NK-92 (cell line): ENCODE measurements around the gene LRRC36.
"Not testable (repeated sequence)": the region's sequence is repeated elsewhere in the genome, so short reads cannot be mapped to it uniquely, and the experiment has no call there.

Experiments
- DNase-seq: peaks from one replicate; lab custom pipeline; 2025; ENCODE audit not compliant: unreplicated experiment; lab: John Stamatoyannopoulos, UW

LRRC36 gene

DNA sequence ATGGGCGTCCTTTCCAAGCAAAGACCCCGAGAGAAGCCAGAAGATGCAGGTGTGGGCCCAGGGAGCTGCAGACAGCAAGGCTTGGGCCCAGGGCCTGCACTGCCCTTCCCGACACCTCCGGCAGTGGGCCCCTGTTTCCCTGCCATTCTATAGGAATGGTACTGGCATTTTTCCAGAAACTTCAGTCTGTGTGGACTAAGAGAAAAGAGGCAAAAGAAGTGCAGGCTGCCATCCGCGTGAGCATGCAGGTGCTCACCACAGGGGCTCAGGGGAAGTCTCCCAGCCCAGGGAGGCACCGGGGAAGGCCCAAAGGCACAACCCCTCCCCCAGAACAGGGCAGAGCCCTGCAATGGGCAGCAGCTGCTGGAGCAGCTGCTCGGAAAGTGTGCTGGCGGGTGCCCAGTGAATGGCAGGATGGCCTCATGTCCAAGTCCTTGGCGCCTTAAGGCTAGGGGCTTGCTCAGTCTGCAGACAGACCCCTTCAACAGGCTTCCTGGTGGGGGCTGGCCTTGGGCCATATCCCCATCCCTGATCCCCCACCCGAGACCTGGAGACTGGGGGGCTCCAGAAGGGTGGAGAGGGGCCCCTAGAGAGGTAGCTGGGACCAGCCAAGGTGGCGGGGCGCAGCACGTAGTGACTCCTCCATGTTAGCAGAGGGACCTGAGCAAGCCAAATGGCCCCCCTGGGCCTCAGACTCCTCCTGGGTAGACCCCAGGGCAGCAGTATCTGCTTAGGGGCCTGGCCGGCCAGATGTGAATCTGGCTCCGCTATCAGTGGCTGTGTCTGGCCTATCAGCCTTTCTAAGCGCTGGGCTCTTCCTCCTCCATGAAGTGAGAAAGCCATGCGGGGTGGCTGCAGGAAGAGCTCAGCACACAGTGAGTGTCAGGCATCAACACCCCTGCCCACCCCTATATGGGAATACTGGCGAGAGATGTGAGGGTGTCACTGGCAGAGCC, 73.4 kb downstream of the LRRC36 start:
- no peak for DNase-seq

- no peak for DNase-seq
Measured at GRCh38 chr16:67400901-67401300, 74.3 kb downstream of the LRRC36 start.

DNA sequence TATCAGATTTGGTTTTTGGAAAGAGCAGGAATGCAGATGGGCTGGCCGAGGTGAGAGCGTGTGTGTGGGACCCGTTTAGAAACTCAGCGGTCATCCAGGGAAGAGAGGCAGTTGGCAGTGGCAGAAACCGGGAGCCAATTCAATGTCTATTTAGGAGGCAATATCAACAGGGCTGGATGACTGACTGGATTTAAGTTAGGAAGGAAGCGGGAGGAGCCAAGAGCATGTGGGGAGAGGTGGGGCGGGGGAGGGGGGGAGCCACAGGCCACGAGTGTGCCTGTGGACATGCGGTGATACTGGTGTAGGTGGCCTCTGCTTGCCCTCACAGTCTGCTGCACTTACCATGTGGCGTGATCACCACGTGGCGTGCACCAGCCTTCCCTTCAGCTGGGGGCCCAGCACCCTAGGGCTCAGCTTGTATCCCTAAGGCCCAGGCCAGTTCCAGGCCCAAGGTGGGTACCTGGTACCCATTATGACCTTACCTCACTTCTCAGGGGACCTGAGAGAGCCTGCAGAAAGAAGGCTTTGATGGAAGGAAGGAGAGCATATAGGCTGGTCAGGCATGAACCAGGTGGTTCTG, 77.5 kb downstream of the LRRC36 start:
- DNase-seq = no peak

DNA sequence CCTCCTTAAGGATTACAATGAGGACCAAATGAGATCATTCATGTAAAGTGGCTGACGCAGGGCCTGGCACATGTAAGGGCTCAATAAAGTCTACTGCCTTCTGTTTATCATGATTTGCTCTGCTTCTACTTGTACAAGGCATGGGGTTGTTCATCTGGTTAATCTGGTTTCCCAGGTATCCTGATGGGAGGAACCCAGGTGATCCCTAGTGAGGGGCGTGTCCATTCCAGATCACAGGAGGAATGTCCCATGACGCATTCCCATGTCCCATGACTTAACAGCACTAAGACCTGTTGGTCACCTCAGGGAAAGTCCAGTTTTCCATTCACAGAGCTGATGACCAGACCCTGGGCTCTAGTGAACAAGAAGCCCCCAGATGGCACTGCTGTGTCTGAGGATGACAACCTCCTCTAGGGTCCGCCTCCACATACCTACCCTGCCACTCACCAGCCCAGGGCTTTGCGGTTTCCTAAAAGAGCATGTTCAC, 78.2 kb downstream of the LRRC36 start:
- DNase-seq = no peak

DNA sequence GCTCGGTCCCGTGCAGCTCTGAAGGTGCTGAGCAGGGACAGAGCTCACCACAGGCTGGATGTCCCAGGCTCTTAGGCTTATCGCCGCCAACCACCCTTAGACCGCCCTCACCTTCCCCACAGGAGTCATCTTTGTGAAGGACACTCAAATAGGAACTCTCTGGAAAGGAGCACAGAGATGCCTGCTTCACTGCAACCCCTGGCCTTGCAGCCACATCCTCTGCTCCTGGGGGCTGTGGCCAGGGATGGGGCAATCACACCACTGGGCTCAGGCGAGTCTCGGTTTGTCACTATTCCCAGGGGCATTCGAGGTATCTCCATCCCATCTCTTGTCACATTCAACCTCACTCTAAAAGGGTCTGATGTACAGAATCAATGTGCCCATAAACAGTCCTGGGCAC, 78.7 kb downstream of the LRRC36 start:
- no peak for DNase-seq

DNA sequence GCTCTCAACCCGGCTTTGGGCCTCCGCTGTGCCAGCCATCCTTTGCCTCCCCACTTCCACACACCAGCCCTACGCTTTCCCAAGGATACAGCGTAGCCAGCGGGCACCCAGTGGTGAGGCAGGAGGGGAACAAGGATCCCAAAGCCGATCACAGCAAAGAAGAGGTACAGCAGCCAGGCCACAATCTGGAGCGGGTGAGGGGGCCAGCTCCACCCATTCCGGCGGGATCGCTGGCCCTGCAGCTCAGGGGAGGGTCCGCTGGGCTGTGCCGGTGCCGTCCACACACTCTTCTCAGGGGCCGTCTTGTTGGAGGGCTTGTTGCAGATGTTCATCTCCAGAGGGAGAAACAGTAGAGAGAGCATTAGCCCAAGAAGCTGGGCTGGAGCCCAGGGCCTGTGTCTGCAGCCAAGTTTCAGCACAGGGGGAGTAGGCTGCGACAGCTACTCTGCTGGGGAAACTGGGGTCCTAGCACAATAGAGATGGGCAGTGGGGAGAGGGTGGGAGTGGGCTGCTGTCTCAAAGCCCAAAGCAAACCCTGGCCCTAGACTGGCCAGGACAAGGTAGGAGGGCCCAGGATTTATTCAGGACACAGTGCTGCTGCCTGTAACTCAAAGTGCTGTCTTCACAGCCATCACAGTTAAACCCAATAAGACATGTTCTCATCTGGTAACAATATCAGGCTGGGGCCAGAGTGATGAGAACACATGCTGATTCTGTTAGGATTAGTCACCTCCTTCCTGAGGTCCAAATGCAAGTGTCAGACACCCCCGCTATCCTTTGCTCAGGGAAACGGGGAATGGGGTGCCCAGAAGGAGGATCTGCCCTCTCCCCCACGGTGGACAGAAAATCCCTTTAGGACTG, 79.7 kb downstream of the LRRC36 start:
- no peak for DNase-seq

- DNase-seq = no peak
Measured at GRCh38 chr16:67407176-67407787, 80.7 kb downstream of the LRRC36 start.

- no peak for DNase-seq
Measured at GRCh38 chr16:67407788-67408452, 81.3 kb downstream of the LRRC36 start.

DNA sequence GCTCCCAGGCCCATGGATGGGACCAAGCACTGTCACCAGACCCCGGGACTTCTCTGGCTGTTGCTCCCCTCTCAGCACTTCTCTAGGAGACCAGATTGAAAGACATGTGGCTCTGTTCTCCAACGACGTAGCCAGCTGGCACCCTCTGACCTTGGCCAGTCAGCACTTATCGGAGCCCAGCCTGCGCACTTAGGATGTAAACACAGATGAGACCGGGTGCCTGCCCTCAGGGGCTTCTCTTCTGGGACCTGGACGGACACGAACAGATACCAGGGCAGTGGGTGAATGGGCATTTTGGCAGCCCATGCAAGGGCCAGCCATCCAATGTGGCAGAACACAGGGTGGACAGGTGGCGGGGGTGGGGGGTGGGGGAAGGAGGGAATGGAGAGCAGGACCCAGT, 83.0 kb downstream of the LRRC36 start:
- no peak for DNase-seq

DNA sequence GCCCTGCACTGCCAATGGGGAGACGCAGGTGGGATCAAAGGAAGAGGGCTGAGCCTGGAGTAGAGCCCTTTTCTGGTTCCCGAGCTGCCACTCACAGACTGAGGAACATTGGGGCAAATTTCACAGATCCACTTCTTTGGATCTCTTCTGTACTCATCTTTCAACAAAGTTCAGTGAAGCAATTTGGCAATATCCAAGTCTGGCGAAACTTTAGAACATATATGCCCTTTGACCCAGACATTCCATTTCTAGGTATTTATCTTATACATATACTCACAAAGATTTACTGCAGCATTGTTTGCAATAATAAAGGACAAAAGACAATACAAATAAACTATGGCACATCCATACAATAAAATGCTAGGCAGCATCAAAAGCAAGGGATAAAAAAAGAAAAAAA, 84.7 kb downstream of the LRRC36 start:
- DNase-seq = no peak

GRCh38 chr16:67412294-67412693, 85.7 kb downstream of the LRRC36 start:
- DNase-seq = no peak

DNA sequence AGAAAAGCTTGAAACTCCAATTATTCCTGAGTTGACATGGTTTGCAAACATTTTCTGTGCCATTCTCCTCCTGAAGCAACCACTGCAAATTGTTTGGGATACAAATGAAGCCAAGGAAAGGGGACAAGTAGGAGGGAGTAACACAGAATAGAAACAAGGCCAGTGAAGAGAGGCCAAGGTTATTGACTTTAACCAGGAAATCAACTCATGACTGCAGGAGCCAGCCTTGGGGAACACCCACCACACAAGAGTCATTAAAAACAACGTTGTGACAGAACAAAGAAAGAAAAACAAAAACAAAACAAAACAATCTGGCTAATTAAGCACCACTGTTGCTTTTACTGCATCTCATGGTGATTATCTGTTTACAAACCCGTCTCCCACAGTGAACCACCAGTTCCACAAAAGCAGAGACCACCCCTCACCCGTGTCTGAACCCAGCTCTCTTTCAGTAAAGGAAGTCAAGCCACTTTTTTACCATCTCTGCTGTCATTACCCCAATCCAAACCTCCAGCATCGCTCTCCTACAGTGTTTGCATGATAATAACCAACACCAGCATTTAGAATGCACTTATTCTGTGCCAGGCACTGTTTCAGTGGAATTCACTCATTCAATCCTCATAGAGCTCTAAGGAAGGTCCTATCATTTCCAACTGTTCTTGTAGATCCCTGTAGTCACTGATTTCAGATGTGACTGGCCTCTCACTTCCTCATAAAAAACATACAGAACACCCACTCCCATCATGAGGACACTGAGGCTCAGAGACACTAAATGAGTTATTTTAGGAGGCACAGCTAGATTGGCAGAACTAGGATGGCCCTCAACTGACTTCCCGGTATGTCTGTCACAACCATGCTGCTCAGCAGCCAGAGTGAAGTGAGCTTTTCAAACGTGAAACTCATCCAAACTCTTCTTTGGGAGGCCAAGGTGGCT, 87.6 kb downstream of the LRRC36 start:
- DNase-seq = no peak

DNA sequence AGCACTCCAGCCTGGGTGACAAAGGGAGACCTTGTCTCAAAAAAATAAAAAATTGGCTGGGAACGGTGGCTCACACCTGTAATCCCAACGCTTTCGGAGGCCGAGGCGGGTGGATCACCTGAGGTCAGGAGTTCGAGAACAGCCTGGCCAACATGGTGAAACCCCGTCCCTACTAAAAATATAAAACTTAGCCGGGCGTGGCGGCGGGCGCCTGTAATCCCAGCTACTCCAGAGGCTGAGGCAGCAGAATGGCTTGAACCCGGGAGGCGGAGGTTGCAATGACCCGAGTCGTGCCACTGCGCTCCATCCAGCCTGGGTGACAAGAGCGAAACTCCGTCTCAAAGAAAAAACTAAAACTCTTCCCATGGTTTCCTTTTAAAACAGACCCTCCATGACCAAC, 88.8 kb downstream of the LRRC36 start:
- not testable (repeated sequence) for DNase-seq

DNA sequence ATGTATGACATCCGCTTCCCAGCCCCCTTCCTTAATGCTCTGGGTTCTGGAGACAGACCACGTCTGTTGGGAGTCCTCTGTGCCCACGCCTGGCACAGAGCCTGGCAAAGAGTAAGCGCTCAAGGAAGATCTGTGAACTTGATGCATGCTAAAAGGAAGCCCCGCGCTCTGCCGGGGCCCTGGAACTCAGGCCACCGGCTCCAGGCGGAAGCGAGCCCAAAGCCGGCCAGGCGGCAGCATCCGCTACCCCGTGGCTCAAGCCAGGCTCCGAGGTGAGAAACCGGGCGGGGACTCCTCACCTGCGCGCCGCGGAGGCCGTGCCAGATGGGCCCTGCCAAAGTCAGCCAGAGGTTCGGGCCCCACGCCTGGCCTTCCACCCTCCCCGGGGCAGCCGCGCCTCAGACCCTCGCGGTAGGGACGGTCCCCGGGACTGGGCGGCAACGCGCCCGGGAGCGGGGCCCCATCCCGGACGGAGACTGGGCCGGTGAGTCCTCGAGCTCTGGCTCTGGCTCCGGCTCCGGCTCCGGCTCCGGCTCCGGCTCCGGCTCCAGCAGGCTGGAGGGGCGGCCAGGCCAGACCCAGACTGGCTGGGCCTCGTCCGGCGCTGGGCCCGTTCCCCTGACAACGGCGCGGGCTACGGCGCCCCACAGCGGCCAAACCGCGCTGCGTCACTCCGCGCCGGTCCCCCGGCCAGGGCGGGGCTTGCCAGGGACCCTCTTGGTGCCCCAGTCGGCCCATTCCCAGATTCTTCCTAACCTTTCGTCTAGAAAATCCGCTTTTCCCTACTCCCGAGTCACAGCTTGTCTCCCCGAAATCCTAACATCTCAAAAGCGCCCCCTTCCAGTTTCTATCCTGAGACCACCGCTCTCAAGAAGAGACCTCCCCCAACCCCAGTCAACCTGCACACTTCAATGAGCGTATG, 89.5 kb downstream of the LRRC36 start, which contains the start of gene ZDHHC1:
Gene ZDHHC1 (minus strand): TSS at position 606 of the 922 bp plus-strand sequence. CDS start 8,702 bp downstream, outside the sequence.
- DNase-seq = no peak

GRCh38 chr16:67417333-67418061, 90.9 kb downstream of the LRRC36 start:
- no peak for DNase-seq

GRCh38 chr16:67419502-67419901, 92.9 kb downstream of the LRRC36 start:
- DNase-seq = no peak

DNA sequence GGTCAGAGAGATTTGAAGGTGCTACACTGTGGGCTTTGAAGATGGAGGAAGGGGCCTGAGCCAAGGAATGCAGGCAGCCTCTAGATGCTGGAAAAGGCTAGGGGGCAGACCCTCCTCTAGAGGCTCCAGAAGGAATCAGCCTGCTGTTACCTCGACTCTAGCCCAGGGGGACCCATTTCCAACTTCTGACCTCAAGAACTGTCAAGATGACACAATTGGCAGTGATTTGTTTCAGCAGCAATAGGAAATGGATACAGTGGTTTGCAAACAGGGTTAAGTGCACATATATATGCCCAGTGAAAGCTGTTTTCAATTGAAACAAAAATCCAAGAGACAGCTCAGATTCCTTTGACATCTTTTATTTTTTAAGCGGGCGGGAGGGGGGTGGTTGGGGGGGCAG, 93.3 kb downstream of the LRRC36 start:
- DNase-seq = no peak
